ENCODE data around the gene RASAL3. TPM values are rescaled to one million over a fixed set of nuclear protein-coding genes. Genes with fewer than 3 reads are reported as not detected.
A peak's percentile ranks its signal among the peaks of the same experiment; 100 is the strongest.

The RASAL3 gene
- total RNA-seq, 1 experiment from 2014 or later: 1.9 TPM

DNA sequence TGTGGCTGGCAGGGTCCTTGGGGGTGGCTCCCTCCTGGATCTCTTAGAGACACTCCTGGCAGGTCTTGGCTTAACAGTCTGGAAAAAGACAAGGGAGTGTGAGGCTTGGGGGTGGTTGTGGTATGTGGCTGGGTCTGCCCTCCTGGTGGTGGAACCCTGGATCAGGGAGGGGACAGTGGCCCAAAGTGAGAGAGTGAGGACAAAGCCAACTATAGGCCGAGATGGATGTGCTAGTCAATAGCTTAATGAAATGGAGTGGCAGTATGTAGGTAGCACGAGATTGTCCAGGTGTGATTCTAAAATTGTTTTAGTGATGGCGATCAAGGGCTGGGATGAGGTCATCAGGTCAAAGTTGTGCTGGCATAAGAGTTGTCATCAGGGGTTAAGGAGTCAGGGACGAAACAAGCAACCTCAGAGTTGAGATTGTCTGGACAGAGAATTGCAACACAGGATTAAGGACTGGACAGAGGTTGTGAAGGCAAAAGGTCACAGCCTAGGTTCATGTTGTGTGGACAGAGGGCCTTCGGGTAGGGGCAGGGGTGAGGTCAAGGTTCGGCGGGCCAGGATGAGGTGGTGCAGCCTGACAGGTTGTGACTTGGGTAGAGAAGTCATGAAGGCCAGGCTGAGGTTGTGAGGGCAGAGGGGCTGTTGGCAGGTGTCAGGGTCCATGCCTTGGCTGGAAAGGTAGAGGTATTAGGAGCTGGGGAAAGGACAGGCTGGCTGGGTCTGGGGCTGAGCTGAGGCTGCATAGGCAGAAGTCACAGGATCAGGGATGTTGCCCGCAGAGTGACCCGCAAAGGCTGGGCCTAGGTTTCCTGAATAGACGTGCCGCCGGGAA lies 4.5 kb upstream of the RASAL3 start:
- Mint-ChIP-seq H3K4me3 (peak overlapping the region in 1 of 2 experiments; percentile 81; a peak in 4 of 5 replicates), H3K27ac (no peak overlapping the region), H3K36me3 (ENCODE audit: insufficient read depth in 1 of 3, low read depth in 3 of 3) (no peaks in the 10 kb centered on the region; a peak in 1 of 7 replicates), H3K9me3 (peaks cover 4 to 32% of the 10 kb centered on the region in 2 experiments; a peak in 3 of 5 replicates), H3K4me1 (0 out of 4 replicates have a peak, but pooled peaks cover 0 to 2% of the 10 kb centered on the region in 2 experiments), H3K27me3 (ENCODE audit: low read depth) (peaks cover 54% of the 10 kb centered on the region)
- Histone ChIP-seq H2BK5ac (ENCODE audit: insufficient read length, low read length) (no peak overlapping the region), H4K20me1 (ENCODE audit: control insufficient read depth, insufficient read depth, insufficient read length) (no peaks in the 10 kb centered on the region), H3K79me1 (ENCODE audit: insufficient read depth, low read depth, low read length, poor library complexity, severe bottlenecking) (no peaks in the 10 kb centered on the region), H4K5ac (ENCODE audit: insufficient read length, low read depth, low read length) (no peak overlapping the region), H4K8ac (replicated peaks; ENCODE audit: insufficient read length, low read depth, low read length) (no peak overlapping the region), H3K4me2 (ENCODE audit: insufficient read depth, insufficient read length, low read length) (peak overlapping the region; percentile 31), H2BK20ac (ENCODE audit: low read depth, low read length, poor library complexity, severe bottlenecking) (no peak overlapping the region), H2BK15ac (ENCODE audit: low read depth, low read length) (no peak overlapping the region; the same call in 1 of the 2 replicates), H3K27me3 (ENCODE audit: insufficient read depth, low read length) (peaks cover 11% of the 10 kb centered on the region; the same call in 1 of the 2 replicates), H3K56ac (ENCODE audit: insufficient read length, low read depth, low read length) (no peak overlapping the region), H2BK120ac (ENCODE audit: low read depth, low read length, poor library complexity, severe bottlenecking) (no peak overlapping the region), H3K27ac (ENCODE audit: insufficient read length, low read depth, low read length) (no peak overlapping the region), H3K9ac (ENCODE audit: extremely low read depth, insufficient read length, low read length) (no peak overlapping the region), H2BK12ac (ENCODE audit: insufficient read length, low read depth, low read length) (no peak overlapping the region), H3K14ac (ENCODE audit: insufficient read depth, low read length) (no peak overlapping the region), H3K4me1 (ENCODE audit: insufficient read depth, low read length) (no peaks in the 10 kb centered on the region; the same call in 1 of the 2 replicates), H2AK5ac (ENCODE audit: insufficient read length, low read length) (no peak overlapping the region), H3T11ph (ENCODE audit: low read length) (no peak overlapping the region), H3K23me2 (ENCODE audit: insufficient read length, low read depth, low read length, poor library complexity, severe bottlenecking) (no peaks in the 10 kb centered on the region), H3K79me2 (ENCODE audit: insufficient read depth, low read length) (no peaks in the 10 kb centered on the region), H3K18ac (ENCODE audit: insufficient read length, low read depth, low read length) (no peak overlapping the region), H4K91ac (ENCODE audit: insufficient read length, low read depth, low read length) (no peak overlapping the region), H3K9me3 (ENCODE audit: control insufficient read depth, low read depth, low read length) (no peaks in the 10 kb centered on the region), H2AFZ (ENCODE audit: low read length) (no peak overlapping the region), H3K23ac (ENCODE audit: insufficient read length, low read depth, low read length) (no peak overlapping the region), H3K4ac (ENCODE audit: low read depth, low read length) (no peak overlapping the region)
- TF ChIP-seq, protein P1, sequence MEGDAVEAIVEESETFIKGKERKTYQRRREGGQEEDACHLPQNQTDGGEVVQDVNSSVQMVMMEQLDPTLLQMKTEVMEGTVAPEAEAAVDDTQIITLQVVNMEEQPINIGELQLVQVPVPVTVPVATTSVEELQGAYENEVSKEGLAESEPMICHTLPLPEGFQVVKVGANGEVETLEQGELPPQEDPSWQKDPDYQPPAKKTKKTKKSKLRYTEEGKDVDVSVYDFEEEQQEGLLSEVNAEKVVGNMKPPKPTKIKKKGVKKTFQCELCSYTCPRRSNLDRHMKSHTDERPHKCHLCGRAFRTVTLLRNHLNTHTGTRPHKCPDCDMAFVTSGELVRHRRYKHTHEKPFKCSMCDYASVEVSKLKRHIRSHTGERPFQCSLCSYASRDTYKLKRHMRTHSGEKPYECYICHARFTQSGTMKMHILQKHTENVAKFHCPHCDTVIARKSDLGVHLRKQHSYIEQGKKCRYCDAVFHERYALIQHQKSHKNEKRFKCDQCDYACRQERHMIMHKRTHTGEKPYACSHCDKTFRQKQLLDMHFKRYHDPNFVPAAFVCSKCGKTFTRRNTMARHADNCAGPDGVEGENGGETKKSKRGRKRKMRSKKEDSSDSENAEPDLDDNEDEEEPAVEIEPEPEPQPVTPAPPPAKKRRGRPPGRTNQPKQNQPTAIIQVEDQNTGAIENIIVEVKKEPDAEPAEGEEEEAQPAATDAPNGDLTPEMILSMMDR (conservative IDR thresholded peaks at IDR 0.05): no peak
- WGBS (ENCODE audit: extremely low coverage, insufficient read length, low lambda C conversion rate): no CpG with 5 or more reads among the region's 12 CpGs
- no peak for DNase-seq
